CD4-positive, alpha-beta T cell treated with Interferon gamma for 1 hour (primary cell): ENCODE measurements around the gene PPM1E.
"Not testable (repeated sequence)": the region's sequence is repeated elsewhere in the genome, so short reads cannot be mapped to it uniquely, and the experiment has no call there.

ENCODE experiments used
- DNase-seq: peaks from one replicate; pipeline ENCODE4 v3.0.0-alpha.2; 2020

The PPM1E gene

DNA sequence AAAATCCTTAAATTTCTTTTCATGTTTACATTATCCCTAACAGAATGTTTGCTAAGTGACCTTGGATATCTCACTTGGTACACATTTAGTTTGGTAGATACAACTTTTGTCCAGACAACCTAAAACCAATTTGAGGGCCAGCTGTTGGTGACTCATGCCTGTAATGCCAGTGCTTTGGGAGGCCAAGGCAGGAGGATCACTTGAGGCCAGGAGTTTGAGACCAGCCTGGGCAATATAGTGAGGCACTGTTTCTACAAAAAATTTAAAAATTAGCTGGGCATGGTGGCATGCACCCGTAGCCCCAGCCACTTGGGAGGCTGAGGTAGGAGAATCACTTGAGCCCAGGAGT lies 202.0 kb downstream of the PPM1E start:
- not testable (repeated sequence) for DNase-seq

DNA sequence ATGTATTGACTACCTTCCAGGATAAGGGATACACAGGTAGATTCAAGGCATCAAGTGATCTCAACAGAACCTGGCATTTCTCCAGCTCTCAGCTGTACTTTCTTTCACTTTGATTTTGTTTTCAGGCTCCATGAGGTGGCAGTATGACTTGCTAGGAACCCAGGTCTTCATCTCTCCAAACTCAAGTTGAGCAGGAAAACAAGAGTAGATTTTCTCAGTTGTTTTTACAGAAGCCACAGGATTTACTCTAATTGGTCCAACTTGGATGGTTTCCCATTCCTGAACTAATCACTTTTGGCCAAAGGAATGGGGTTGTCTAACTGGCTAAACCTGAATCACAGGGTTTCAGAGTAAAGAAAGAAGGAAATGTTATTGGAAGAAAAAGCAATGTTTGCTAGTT lies 204.4 kb downstream of the PPM1E start:
- DNase-seq = no peak

DNA sequence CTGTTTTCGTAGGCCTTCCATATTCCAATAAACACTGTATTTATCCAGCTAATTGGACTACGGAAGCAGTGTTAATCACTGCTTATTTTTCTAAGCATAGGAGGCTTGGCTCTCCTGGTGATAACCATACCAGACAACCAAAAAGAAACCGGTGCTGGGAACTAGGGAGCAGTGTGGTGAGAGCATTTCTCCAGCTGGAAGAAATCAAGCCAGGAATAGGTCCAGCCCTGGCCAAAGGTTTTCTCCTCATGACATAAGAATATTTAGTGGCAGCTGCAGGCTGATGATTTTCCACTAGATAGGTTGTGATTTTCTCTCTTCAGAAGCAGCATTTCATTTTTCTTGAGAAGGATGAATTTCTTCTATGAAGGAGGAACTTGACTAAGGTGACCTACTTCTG lies 209.6 kb downstream of the PPM1E start:
- no peak for DNase-seq

DNA sequence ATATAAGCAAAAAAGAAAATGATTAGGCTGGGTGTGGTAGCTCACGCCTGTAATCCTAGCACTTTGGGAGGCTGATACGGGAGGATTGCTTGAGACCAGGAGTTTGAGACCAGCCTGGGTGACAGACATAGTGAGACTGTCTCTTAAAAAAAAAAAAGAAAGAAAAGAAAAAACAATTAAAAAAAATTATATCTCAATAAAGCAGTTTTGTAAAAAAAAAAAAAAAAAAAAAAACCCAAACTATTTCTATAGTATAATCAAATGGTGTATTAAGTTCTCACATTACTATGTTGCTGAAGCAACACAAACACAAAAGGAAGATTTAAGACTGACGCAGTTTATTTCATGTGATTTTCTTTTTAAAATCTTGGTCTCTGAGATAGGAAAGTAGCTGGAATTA lies 210.6 kb downstream of the PPM1E start:
- no peak for DNase-seq

DNA sequence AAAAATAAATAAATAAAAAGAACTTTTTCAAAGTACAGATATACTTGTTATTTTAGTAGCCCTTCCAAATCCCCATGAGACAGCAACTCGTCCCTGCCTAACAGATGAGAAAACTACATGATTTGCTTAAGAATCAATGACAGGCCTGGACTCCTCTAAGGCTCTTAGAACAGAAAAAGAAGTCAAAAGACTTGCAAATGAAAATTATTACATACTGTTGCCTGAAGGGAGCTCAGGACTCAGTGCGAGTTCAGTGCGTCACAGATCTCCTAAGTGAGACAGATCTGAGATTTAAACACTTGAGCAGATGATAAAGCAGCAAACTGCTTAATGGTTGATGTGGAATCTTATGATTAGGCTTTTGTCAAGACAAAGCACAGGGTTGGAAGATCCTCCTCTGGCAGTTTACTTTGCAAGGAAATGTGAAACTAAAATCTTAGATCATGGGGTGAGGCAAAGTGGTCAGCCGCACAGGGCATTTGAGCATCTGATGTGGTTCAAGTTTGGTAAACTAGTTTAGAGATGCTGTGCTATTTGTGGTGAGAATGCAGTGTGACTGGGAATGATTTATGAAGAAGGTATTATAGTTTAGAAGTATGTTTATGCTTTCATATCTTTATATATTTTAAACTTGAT lies 212.9 kb downstream of the PPM1E start:
- DNase-seq = no peak

DNA sequence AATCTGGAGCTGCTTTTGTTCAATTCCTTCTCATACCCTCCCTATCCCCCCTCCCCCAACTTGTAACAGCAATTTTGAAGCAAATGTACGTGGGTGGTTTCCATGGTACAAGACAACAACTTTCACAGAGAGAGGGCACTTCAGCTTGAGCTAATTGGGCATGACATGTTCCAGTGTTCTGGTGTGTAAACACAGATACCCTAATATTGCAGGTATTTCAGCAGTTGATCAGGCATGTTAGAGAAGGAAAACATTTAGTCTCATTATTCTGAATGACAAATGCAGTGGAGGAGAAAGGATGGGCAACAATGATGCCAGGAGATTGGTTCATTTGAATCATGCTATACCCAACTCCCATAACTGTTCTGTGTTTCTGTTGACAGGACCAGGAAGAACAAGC lies 213.5 kb downstream of the PPM1E start:
- DNase-seq = no peak

DNA sequence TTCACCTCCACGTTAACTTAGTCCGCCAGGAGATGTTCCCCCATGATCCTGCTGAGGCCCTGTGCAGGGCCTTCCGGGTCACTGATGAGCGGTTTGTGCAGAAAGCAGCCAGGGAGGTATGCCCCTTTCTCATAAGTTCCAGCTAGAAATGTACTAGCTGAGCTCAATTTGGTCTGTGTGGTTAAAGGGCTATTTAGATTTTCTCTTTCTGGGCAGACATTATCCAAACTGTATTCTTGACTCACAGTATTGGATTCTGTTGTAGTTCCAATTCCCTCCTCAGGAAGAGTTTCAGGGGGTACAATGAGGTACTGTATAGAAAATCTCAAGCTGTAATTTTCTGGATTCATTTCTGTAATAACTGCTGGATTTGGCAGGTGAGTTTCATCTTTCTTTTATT lies 214.0 kb downstream of the PPM1E start:
- DNase-seq = no peak

DNA sequence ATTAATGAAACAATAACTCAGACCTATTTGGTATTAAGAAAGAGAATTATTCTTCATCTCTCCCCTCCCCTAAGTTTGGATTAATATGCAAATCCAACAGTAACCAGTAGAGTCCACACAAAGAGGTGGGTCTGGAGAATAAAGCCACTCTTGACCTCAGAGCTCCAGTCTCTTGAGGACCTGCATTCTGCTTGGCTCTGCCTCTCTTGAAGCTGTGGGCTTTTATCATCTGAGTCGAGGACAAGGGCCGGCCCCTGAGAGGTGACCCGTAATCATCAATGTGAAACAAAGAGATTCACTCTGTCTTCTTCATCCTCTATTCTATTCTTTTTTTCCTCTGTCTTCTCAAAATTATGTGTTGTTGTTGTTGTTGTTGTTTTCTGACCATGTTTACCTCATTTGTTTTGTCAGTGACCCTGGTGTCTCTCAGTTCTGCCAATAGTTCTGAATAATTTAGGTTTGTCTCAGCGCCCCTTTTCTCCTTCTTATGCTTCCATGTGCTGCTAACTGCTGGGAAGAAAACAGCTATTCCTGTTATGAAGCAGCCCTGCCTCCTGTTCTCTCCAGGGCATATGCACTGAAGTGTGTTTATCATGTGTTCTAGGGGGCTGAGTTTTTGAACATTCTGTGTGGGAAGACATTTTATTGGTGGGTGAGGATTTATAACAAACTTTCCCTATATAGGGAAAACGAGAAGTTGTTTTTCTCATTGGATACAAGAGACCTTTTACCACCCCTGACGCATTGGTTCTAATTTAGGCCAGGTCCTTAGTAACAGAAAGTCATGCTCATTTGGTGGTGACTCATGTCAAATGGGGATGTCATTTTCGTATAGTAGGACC lies 215.2 kb downstream of the PPM1E start:
- no peak for DNase-seq

DNA sequence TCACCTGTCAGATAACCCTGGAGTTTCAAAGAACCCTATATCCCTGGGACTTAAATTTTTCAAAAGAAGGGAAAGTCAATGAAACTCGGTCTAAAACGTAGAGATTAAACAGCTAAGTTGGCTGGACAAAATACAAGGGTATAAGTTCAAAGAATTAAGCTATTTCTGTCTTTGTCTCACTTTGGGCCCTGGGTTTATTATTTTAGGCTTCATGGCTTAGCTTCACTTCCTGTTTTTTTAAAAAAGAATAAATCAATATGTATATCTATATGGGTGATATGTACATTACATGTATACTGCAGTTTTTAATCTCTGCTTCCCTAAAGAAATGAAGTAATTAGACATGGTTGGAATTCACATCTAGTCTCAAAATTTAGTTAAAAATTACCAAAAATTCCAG lies 218.7 kb downstream of the PPM1E start:
- DNase-seq = no peak

DNA sequence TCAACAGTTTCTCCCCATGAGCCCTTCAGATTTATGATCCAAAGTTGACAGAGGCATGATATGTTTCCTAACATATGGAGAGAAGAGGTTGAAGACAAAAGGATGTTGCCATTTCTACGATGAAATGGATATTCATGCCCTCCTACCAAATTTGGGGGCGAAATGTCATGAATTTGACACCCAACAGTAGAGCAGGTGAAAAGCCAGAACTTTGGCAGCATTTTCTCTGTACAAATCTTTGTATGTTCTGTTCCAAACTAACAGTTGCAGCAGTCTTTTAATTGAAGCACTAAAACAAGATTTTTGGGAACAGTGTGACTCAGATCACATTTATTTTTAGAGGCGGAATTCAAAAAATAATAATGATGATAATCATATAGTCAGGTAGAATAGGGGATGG lies 220.9 kb downstream of the PPM1E start:
- no peak for DNase-seq

DNA sequence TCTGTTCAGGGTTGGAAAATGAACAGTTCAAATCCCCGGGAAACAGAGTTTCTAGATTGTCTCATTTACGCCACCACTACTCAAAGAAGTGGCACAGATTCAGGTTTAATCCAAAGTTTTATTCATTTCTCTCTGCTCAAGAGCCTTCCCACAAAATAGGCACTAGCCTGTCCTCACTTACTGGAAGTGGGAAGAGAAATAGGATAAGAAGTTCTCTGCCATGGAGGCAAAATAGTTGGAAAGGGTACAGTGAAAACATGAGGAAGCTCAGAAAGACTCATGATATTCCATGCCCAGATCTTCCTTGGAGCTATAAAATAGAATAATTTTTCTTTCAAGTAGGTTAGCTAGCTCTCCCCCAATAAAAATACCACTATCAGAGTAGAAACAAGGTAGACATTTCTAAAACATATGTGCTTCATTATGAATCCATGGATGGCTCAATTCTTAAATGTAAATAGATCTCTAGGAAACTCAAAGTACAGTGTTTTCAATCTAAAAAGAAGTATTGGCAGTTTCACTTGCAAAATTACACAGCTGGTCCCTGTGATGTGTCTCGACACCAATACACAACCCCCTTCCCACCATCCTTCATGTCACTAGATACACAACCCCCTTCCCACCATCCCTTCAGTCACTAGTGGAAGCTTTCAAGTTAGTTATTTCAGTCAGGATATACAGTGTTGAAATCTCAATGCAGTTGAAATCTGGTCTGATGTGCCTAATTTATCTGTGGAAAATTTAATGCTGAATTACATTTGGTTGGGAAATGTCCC lies 225.2 kb downstream of the PPM1E start:
- DNase-seq = no peak

DNA sequence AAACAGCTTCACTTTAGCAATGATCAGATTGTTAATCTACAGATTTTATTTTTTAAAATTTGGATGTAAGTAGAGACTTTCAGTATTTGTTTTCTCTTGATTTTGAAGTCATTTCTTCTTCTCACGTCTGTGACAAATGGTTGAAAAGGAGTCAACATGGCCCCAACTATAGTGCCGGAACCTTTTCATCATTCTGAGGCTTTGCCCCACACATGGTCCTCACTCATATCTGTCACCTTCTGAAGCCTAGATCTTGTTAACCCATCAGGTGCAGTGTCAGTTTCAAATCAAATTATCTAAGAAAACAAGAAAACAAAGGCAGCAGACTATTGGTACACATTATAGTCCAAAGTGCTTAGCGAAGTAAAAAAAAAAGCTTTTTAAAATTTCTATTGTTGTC lies 227.0 kb downstream of the PPM1E start:
- DNase-seq = no peak

DNA sequence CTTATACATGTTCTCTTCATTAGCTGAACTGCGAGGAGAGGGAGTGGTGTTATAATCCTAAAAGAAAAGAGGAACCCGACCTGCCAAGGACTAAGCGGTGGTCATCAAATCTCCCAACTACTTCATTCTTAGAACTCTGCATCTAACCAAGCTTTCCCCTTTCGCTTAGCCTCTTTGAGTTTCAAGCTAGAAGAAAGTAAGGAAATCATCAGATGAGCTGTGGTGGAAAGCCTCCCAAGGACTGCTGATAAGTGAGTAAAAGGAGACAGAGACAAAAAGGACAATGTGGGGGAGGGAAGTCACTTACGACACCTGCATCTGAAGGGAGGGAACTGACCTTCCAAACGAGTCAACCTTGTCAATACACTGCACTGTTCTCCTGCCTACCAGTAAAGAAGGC lies 229.7 kb downstream of the PPM1E start:
- DNase-seq = no peak

DNA sequence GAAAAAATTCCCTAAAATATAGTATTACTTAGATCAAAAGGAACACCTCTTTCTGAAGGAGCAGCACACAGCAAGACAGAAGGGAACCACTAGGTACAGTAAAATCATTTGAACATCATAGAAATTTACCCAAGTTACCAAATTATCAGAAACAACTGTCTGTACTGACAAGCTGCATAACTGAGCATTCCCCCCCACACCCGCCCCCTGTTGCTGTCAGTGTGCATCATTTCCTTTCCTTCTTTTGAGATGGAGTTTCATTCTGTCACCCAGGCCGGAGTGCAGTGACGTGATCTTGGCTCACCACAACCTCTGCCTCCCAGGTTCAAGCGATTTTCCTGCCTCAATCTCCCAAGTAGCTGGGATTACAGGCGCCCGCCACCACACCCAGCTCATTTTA lies 230.3 kb downstream of the PPM1E start:
- DNase-seq = no peak

DNA sequence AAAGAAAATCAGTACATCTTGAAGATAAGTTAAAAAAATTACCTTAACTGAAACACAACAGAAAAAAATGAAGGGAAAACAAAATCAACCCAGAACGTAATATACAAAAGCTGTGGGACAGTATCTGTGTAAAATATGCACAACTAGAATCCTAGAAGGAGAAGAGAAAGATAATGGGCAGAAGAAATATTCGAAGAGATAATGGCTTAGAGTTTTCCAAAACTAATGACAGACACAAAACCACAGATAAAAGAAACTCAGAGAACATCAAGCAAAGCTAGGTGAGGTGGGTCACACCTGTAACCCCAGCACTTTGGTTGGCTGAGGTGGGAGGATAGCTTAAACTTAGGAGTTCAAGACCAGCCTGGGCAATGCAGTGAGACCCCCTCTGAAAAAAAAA lies 234.0 kb downstream of the PPM1E start:
- no peak for DNase-seq

DNA sequence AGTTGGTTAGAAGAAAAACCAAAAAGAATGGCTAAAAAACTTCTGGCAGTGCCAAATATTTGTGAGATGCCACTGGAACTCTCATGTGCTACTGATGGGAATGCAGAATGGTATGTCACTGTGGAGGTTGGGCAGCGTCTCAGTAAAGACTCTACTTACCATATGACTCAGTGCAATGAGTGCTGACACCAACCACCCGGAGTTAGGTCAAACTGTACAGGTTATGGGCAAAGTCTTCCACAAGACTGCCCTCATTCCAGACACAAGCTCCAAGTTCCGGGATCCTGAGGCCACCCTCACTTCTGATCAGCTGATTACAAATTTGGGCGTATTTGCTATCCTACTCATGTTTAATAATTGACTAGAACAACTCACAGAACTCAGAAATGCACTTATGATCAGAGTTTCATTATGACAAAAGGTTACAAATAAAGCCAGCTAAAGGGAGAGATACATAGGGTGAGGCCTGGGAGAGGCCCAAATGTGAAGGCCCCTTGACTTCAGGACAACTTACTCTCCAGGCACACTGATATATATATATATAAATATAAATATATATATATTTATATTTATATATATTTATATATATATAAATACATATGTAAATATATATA lies 236.2 kb downstream of the PPM1E start:
- DNase-seq = no peak

DNA sequence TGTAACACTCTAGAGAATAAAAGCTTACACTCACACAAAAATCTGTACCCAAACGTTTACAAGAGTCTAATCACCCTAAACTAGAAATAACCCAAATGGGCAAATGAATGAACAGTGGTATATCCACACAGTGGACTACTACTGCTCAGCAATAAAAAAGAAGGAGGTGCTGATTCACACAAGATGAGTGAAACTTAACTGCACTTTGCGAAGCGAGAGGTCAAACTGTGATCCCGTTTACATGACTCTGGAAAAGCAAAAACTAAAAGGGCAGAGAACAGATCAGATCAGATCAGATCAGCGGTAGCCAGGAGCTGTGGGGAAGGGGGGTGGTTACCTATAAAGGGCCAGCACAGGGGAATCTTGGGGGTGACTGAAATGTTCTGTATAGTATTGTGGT lies 237.7 kb downstream of the PPM1E start:
- DNase-seq = no peak

DNA sequence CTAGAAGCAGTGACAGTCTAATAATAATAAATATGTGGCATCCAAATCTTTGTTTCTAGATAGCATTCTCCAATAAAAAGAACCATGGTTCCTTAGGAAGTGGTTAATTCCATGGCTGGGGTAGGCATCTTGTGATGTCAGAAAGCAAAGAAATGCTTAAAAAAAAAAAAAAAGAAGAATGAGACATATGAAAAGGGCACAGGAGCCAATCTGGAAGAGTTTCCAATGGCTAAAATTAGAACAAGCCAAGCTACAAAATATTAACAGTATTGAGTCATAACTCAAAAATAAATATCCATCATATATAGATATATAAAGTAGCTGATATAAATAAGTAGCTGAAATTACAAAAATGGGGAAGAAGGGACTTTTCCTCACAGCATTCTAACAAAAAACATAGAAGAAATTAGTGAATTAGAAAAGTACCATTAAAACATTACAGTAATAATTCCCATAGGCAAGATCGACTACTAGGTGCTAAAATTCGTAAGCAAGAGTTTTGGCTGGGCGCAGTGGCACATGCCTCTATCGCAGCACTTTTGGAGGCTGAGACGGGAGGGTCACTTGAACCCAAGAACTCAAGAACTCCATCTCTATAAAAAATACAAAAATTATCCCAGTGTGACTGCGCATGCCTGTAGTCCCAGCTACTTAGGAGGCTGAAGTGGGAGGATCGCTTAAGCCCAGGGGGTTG lies 239.7 kb downstream of the PPM1E start:
- DNase-seq = no peak

DNA sequence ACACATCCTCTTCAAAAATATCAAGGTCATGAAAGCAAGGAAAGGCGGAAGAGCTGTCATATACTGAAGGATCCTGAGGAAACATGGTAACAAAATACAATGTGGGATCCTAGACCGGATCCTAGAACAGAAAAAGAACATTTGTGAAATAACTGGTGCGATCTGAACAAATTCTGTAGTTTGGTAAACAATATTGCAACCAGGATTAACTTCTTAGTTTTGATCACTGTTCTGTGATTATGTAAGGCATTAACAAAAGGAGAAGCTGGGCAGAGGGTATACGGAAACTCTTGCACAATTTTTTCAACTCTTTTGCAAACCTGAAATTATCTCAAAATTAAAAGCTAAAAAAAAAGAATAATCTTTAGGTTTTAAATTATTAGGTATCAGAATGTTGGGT lies 241.3 kb downstream of the PPM1E start:
- no peak for DNase-seq

DNA sequence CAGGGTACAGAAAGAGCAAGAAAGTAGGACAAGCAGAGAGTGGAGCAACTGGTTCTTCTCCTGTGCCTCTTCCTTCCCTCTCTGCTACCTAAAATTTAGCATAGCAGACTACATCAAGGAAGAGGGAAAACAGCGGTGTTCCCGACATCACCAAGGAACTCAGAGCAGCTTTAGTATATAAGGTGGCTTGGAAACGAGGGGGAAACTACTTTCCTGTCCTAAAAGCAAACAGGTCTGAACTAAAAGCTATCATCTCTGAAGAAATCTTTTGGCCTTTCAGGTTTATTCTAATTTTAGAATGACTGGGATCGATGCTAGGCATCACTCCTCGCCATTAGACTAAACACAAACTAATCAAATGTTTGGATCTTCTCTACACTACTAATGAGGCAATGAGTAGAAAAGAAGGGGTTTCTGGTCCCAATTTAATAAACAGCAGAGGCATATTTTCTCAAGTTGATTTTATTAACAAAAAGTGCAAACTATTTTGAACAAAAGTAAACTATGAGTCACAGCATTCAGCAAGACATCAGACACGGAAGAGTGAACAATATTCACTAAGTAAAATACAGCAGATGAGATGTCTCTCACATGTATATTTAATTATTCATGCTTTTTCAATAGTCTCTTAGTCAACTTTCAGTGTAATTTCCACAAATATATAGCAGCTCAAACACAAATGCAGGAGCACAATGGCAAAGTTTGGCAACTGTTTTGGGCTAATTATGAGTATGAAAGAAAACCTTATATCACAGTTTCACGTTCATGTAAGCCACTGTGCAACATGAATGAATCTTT lies 242.3 kb downstream of the PPM1E start:
- DNase-seq = no peak

DNA sequence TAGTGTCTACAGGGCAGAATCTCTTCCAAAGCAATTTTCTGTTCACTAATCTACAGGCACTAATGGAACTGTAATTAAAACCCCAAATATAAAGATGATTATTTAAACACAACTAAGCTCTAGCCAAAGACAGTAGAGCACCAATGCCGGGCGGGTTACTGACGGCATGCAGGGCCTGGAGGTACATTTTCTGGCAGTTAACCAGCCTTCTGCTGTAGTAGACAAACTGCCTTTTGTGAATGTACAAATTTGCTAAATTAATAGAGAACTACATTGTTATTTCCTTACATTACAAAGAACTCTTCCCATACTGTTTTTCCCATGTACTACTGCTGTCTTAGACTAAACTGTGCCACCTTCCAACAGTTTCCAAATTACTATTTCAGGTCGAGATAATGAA lies 243.2 kb downstream of the PPM1E start:
- DNase-seq = no peak

DNA sequence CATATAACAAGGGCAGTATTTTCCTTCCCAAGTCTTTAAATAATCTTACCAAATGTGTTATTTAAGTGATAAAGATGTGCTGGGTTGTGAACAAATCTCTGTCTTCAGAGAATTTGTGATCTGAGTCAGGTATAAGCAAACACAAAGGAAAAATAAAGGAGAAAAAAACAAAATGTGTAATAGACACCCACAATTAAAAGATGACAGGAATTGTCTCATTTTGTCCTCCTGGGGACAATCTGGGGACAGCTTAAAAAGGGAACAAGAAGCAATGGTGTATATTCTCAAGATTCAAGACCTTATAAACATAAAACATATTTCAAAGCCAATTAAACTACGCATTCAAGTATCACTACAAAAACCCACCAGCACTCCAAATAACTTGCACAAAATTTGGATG lies 243.8 kb downstream of the PPM1E start:
- no peak for DNase-seq
